A549 treated with AZD9567 at 1 μM for 4 hours (cell line): ENCODE results near the gene NR3C1. TPM values are rescaled to one million over a fixed set of nuclear protein-coding genes. Genes with fewer than 3 reads are reported as not detected.

Experiments used
- total RNA-seq: library from RNA; stranded (reverse); fragments of 200-300 nt; extraction: Qiagen RNA extraction; gene quantifications from 5 replicates; pipeline ENCODE4 v1.2.3, GENCODE V29; 2022; ENCODE audit not compliant: insufficient read depth

Gene NR3C1
- 22.9 to 26.8 TPM (median 25.8 TPM) in 5 replicates for total RNA-seq

GRCh38 chr5:143403593-143404415 lies at the start of gene NR3C1:
NR3C1 (minus strand) TSS chr5:143403686; CDS start chr5:143400839, 2,847 bp downstream.

